WERI-Rb-1 (cell line): Measurements from ENCODE around the gene GXYLT2.

Experiments
- DNase-seq: peaks from one replicate; pipeline ENCODE4 v3.0.0-alpha.2; 2020
- H3K27ac ChIP-seq: fragments of 250-450 bp; sonication (Bioruptor Pico); 2 replicates; pipeline ENCODE4 v1.5.1; 2020; ENCODE audit warnings: mild to moderate bottlenecking, moderate library complexity
- H3K27me3 ChIP-seq: fragments of 250-450 bp; sonication (Bioruptor Pico); 2 replicates; pipeline ENCODE4 v1.5.1; 2021; ENCODE audit warnings: mild to moderate bottlenecking, low read depth, moderate library complexity; ENCODE audit not compliant: insufficient read depth, severe bottlenecking
- H3K36me3 ChIP-seq: fragments of 250-450 bp; sonication (Bioruptor Pico); 2 replicates; pipeline ENCODE4 v1.5.1; 2020; ENCODE audit warnings: mild to moderate bottlenecking, moderate library complexity
- H3K4me3 ChIP-seq: 2 replicates; pipeline ENCODE4 v1.5.1; 2011; ENCODE audit warnings: low read depth, mild to moderate bottlenecking, control low read depth, low read length
- H3K9me3 ChIP-seq: fragments of 250-450 bp; sonication (Bioruptor Pico); 2 replicates; pipeline ENCODE4 v1.5.1; 2021; ENCODE audit warnings: mild to moderate bottlenecking, moderate library complexity; ENCODE audit not compliant: severe bottlenecking
- TF ChIP-seq, protein P1 (sequence below): IDR thresholded peaks from 2 replicates; pipeline ENCODE4 v1.5.1; 2011; ENCODE audit warnings: low read depth, mild to moderate bottlenecking, control low read depth, inconsistent platforms, low read length

The GXYLT2 gene

DNA sequence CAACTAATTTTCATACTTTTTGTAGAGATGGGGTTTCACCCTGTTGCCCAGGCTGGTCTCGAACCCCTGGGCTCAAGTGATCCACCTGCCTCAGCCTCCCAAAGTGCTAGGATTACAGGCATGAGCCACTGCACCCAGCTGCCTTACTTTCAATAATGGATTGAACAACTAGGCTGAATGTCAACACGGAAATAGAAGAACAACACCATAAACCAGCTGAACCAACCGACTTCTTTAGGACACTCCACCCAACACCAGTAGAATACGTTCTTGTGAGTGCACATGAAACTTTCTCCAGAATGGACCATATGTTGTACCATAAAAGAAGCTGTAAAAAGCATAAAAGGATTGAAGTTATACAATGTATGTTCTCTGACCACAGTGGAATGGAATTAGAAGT lies 42.9 kb downstream of the GXYLT2 start:
- Histone ChIP-seq H3K27ac (no peak overlapping the region), H3K9me3 (no peaks in the 10 kb centered on the region), H3K36me3 (no peaks in the 10 kb centered on the region), H3K27me3 (no peaks in the 10 kb centered on the region), H3K4me3 (no peak overlapping the region)
- TF ChIP-seq, protein P1, sequence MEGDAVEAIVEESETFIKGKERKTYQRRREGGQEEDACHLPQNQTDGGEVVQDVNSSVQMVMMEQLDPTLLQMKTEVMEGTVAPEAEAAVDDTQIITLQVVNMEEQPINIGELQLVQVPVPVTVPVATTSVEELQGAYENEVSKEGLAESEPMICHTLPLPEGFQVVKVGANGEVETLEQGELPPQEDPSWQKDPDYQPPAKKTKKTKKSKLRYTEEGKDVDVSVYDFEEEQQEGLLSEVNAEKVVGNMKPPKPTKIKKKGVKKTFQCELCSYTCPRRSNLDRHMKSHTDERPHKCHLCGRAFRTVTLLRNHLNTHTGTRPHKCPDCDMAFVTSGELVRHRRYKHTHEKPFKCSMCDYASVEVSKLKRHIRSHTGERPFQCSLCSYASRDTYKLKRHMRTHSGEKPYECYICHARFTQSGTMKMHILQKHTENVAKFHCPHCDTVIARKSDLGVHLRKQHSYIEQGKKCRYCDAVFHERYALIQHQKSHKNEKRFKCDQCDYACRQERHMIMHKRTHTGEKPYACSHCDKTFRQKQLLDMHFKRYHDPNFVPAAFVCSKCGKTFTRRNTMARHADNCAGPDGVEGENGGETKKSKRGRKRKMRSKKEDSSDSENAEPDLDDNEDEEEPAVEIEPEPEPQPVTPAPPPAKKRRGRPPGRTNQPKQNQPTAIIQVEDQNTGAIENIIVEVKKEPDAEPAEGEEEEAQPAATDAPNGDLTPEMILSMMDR: no peak
- DNase-seq: no peak

DNA sequence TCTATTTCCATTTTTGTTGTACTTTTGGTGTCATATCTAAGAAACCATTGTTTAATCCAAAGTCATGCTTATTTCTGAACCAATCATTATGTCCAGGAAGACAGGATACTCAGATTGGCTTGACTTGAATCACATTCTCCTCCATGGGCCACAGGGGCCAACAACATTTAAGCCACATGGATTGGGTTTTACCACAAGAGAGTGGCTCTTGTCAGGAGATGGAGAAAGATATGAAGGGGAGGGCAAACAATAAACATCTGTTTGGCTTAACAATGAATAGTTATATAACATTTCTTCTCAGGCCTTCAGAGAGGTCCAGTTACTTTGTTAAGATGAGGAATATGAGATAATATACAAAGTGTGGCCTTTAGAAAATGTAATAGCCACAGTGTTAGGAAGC lies 44.6 kb downstream of the GXYLT2 start:
- Histone ChIP-seq H3K27me3 (no peaks in the 10 kb centered on the region), H3K9me3 (no peaks in the 10 kb centered on the region), H3K36me3 (no peaks in the 10 kb centered on the region), H3K4me3 (no peak overlapping the region), H3K27ac (no peak overlapping the region)
- TF ChIP-seq, protein P1: no peak
- no peak for DNase-seq

DNA sequence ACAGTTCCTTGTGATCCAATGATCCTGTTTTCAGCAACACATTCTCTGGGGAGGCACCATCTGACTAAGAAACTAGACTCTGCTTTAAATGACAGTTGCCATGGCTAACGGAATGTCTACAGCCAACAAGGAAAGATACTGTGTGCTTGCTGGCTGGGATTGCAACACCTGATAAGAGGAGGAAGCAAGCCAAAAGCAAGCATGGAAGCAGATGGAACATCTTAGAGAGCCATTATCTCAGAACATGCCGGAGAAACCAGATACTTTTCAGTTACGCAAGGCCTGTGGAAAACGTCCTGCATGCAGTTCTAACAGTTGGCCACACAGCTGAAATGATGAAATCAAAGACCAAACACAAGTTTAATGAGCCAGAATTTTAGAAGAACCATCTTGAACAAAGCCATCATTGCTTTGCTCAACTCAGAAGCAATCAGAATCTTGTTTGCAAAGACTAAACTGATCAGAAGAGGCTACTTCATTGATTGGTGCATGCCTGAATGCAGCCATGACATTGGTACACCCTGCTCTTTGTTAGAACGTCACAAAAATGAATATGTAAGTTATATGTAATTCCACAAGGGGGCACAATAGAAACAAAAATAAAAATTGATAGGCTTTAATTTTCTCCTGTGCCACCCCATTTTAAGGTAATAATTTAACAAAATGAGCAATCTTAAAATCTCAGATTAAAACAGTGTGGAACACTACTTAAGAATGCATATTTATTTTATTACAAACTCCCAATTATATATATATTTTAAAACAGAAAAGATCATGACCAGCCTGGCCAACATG lies 50.8 kb downstream of the GXYLT2 start:
- TF ChIP-seq, protein P1: no peak; the same call in 1 of the 2 replicates
- H3K27me3 ChIP-seq: no peaks in the 10 kb centered on the region
- no peaks in the 10 kb centered on the region for H3K9me3 ChIP-seq
- no peak overlapping the region for H3K4me3 ChIP-seq
- peak overlapping the region; percentile 14 for H3K27ac ChIP-seq
- no peaks in the 10 kb centered on the region for H3K36me3 ChIP-seq
- no peak for DNase-seq

DNA sequence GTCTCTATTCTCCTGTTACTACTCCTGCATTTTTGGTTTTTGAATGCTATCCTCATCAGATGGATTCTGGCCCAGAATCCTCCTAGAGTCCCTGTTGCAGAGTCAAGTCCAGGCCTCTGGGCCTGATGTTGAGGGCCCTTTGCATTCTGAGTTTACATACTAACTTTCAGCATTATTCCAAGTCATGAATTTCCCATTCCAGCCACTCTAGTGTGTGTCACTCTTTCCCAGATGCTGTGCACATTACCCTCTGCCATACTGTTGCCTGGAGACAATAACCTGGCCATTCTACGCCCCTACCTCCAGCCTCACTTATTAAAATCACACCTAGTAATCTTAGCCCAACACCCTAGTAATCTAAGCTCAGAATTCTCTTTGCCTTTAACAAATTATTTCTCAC lies 53.4 kb downstream of the GXYLT2 start:
- TF ChIP-seq, protein P1: no peak
- H3K4me3 ChIP-seq: no peak overlapping the region
- no peak overlapping the region for H3K27ac ChIP-seq
- H3K9me3 ChIP-seq: no peaks in the 10 kb centered on the region
- H3K36me3 ChIP-seq: no peaks in the 10 kb centered on the region
- no peaks in the 10 kb centered on the region for H3K27me3 ChIP-seq
- DNase-seq: no peak

DNA sequence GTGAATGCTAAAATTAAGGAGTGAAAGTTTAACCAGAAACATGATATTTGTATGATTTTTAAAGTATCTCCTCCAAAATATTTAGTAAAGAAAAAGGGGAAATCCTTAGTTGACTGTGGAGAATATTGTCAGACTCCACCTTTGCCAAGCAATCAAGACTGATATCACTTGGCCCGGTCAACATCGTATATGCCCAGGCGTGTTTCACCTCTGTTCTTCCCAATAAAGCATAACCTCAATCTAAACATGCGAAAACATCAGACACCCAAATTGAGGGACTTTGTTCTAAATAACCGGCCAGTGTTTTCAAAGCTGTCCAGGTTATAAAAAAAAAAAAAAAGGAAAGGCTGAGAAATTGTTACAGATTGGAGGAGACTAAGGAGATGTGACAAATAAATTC lies 54.6 kb downstream of the GXYLT2 start:
- no peak for DNase-seq
- H3K27ac ChIP-seq: no peak overlapping the region
- H3K27me3 ChIP-seq: no peaks in the 10 kb centered on the region
- no peak overlapping the region for H3K4me3 ChIP-seq
- no peaks in the 10 kb centered on the region for H3K36me3 ChIP-seq
- H3K9me3 ChIP-seq: no peaks in the 10 kb centered on the region
- TF ChIP-seq, protein P1: no peak

DNA sequence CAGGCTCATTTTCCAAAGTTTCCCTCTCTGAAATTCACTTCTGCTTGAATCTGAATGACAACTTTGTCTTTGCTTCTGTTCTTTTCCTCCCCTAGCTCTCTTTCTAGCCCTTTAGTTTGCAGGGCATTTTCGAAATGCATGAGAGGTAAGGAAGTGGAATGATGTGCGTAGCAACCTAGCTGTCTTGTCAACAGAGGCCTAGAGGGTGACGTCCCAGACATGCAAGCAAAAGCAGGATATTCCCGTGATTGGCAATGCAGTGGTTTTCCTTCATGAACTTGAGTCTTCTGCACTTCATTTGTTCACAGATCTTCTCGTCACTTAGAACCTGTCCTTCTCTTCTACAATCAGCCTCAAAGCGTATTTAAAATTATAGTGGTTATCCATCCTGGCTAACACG lies 56.9 kb downstream of the GXYLT2 start:
- Histone ChIP-seq H3K9me3 (no peaks in the 10 kb centered on the region), H3K27ac (no peak overlapping the region), H3K4me3 (no peak overlapping the region), H3K36me3 (no peaks in the 10 kb centered on the region), H3K27me3 (no peaks in the 10 kb centered on the region)
- TF ChIP-seq, protein P1: no peak
- no peak for DNase-seq
